Astrocyte of the hippocampus (primary cell): Measurements from ENCODE around the gene PIK3C3.

Experiments used
- DNase-seq: peaks from one replicate; pipeline ENCODE4 v3.0.0; 2011; ENCODE audit warnings: low read depth, low spot score

PIK3C3 gene

DNA sequence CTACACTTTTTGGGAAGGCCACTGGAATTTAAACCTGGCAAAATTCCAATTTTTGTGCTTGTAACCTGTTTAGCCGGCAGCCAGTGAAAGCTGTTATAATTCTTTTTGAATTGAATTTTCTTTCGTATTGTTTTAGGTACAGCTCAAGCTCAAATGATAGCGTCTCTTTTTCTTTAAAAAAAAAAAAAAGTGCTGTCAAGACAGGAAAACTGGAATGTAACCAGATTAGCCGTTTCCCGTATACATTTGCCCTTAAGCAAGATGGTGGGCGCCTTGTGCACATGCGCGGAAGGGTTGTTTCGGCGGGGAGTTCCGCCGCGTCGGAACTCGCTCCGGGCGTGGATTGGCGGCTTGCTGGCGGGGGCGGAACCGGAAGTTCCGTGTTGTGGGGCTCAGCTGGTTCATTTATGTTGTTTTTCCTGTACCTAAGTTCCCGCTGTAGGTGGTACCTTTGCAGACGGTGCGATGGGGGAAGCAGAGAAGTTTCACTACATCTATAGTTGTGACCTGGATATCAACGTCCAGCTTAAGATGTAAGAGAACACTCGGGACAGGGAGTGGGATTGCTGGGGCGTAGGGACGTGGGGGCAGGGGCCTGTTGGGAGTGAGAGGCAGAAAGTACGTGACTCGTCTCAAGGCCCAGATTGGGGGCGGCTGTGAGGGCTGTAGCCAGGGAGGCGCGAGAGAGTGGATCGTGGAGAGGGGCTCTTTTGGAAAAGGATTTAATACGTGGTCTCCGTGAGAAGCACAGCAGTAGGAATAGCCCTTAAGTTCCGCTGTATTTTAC lies at the start of gene PIK3C3:
Gene PIK3C3 (plus strand): TSS at position 408 of the 787 bp plus-strand sequence. CDS start 58 bp downstream, at position 466.
- peak; percentile 99 for DNase-seq

DNA sequence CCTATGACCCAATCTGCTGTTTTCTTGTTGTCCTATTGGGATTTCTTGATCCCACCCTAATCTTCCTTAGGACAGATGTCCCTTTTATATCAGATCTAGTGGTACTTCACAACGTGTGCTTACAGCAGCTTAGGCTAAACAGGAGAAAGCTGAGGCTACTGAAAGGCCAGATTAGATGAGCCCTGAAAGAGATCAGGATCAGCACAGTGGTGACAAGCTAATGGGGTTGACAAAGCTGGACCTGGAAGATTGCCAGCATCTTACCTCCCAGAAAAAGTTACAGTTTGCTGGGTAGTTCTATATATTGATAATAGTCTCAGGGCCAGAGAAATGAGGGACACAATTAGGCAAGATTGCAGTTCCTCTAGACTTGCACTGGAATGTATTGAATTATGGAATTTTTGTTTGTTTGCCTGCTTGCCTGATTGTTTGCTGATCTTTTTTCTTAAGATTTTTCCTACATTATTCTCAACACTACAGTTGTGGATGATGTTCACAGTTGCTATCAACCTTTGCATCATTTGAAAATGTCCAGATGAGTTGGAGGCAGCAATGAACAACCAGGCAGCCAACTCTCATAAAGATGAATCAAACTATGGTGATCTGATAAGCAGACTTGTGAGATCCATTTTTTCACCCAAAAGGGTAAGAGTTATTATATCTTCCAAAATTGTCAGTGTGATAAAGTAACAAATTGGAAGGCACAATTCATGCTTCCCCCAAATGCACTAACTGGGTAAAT lies 49.1 kb upstream of the PIK3C3 start:
- no peak for DNase-seq

DNA sequence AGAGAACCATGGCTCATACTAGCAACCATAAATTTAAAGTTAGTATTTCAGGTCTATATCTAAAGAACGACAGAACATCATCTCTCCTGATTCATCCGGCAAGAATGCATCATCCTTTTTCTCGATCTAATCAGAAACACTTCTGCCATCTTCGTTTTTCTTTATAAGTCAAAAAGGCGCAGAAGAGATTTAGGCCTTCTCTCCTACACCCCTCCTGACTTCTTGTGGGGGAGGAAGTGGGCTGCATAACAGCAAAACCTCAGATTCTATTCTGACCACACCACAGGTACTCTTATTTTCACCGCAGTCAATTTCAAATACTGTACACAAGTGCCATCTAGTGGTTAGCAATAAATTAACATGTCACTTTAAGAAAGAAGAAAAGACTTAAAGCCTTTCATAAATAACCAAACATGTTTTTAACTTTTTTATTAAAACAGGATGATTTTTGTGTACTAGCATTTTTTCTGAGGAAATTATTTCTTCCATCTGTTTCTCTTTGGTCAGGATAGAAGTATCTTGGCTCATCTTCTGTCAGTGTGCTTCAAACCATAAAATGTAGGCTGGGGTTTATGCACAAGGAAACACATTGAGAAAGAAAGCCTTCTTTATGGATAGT lies 48.4 kb upstream of the PIK3C3 start:
- peak; percentile 79 for DNase-seq

DNA sequence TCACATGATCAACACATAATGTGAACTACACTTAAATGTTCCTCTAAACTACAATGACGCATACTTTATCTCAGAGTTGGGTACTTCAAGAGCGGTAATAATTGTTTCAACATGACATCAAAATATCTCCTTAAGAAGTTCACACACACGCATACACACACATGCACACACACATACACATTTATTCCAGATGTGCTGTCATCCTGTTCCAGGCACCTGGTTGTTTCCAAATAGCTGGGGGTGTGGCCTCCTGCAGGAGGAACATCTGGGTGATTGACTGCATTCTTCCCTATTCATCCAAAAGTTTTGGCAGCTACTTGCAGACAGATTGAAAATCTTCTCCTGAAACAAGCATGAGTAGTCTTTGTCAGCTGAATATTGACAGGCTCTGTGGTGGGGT lies 37.9 kb upstream of the PIK3C3 start:
- no peak for DNase-seq

DNA sequence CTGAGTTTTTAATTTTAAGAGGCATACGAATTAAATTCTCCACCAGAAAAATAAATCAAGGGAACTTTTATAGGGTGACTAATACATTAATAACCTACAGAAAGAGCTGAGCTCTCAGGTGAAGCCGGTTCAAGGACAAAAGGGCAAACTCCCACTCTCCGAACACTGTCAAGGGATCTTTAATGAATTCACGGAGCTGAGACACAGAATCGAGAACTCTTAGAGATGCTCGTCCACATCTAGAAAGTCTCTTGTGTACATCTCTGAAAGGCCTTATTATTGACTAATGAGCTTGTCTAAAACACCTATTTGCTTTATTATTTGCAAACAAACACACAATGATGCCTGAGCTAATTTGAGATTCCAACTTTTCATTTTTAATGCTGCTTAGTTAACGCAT lies 33.3 kb upstream of the PIK3C3 start:
- no peak for DNase-seq

DNA sequence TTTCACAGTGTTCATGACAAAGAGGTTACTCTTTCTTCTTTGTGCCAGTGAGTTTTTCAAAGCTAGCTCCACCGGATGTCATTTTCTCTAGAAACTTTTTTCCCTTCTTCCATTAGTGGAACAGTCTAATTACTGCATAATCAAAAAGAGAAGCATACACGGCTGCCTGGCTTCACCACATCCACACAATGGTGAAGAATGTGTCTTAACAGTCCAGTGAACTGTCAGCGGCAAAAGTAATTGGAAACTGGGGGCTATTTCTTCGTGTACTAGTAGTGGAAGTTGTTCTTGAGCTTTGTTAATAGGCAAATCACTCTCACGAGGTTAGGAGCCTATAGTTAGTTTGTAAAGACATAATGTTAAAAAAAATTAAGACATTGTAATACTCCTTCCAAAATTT lies 32.9 kb upstream of the PIK3C3 start:
- peak; percentile 63 for DNase-seq

DNA sequence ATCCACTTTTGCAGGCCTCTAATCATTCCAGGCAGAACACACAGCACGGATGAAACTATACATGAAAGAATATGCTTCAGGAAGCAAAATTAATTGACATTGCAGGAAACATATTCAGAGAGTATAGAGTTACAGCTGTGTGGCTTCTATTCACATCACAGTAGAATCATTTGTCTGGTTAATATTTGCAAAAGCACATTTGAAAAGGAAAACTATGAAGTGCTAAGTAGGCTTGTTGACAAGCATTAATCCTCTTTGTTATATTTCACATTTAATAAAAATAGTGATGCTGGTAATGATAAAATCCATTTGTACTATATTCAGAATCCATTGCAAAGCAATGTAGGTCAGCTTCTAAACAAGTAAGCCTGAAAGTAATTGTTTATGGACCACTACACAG lies 32.2 kb upstream of the PIK3C3 start:
- no peak for DNase-seq

DNA sequence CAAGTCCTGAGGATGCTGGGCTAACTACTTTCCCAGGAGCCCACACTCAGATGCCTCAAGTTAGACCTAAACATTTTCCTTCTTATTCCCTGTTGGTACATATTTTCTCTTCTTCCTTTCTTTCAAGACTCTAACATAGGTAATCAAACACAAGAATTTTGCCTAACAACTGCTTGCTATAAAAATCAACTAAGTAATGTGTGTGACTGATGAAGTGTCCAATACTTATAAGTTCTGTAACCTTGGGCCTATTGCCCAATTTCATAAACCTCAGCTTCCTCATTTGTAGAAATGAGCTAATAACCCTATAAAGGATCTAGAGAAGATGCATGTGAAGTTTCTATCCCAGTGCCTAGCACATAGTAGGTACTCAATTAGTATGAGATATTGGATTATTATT lies 31.6 kb upstream of the PIK3C3 start:
- no peak for DNase-seq

DNA sequence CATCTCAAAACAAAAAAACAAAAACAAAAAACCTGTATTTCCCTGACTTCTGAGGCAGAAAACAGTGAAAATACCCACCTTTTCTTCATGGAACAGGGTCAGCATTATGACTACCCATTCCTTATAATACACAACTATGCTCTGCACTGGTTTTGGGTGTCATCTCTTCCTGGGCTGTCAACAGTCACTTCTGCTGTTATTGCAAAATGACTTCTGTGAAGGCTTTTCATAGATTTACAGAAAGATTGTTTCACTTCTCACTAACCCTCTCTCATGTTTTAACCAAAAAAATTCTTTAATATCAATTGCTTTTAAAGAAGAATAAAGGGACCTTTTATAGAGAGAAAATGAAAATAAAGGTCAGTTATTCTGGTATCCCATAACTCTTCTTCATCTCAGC lies 26.5 kb upstream of the PIK3C3 start:
- no peak for DNase-seq

DNA sequence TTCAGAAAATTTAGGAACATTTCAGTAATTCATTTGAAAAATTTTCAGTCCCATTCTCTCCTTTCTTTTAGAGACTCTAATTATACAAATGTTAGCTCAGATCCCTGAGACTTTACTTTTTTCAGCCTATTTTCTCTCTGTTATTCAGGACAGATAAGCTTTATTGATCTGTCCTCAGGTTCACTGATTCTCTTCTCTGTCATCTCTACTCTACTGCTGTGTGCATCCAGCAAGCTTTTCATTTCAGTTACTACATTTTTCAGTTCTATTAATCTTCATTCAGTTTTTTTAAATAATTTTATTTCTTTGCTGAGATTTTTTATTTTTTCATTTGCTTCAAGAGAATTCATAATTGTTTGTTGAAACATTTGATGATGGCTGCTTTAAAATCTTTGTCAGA lies 22.1 kb upstream of the PIK3C3 start:
- DNase-seq: no peak

DNA sequence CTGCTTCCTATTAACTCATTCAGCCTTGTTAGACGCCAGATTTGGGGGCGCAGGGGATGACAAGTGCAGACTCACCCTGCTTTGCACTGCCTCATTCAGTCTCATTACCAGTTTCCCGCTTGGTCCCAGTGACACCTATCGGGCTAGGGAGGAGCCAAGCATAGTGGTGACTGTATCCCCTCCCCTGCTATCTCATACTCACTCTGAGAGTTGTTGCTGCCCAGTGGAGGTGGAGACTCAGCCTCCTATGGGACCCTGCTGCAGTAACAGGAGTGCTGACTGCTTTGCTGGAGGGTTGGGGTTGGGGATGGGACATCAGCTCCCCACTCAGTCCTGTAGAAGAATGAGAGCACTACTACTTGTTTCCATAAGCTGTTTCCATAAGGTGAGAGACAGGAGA lies 21.3 kb upstream of the PIK3C3 start:
- no peak for DNase-seq

DNA sequence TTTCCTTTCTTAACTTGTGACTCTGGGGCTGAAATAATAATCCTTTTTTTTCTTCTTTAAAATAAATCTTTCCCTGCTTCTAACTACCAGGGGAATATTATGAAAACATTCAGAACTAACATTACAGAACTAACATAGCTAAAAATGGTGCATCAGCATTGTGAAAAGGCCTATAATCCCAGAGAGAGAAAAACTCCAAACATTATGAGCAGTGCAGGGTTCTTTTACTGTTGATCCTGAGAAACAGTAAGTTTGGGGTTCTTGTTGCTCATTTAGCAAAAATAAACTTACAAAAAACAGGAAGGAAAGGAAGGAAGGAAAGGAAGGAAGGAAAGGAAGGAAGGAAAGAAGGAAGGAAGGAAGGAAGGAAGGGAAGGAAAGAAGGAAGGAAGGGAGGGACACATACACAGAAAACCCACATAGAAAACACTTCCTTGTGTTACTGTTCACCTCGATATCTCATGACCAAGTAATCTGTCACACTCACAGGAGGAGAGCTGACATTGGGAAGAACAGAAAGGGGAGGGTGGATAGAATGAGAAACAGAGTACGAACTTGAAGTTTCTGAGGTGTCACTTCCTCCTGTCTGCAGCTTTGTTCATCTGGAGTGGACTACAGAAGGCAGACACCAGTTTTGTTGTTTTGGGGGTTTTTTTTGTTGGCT lies 18.4 kb upstream of the PIK3C3 start:
- DNase-seq: no peak

DNA sequence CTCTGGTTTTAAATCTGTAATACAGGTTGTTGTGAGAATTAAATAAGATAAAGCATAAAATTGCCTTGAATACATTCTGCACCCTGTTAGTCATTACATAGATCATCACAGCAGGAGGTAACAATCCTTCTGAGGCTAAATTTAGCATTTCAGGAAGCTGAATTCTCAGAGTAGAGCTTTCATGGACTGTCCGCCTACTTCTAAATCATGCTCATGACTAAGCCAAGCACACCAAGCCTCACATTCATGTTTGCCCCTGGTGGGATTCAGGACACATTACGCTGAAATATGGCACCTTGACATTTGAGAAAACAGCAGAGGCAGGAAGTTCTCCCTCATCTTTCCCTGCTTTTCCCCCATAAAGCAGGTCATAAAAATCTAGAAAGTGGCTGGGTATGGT lies 16.6 kb upstream of the PIK3C3 start:
- DNase-seq: peak; percentile 78

DNA sequence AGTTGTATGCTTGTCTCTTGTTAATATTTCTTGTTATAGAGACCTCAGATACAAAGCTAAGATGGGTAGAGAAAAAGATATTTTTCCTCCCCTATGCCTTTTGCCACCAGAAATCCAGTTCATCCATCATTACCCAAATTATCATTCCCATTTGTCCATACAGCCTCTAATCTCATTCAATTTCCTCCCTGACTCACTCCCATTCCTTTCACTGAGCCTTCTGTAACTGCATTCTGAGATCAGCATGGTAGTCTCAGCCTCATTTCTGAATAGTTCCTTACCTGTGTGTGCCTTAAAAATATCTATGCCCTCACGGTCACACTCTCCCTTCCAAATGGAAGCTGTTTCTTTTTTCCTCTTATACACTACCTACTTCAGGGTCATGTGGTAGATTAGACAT lies 15.7 kb upstream of the PIK3C3 start:
- peak; percentile 22 for DNase-seq

DNA sequence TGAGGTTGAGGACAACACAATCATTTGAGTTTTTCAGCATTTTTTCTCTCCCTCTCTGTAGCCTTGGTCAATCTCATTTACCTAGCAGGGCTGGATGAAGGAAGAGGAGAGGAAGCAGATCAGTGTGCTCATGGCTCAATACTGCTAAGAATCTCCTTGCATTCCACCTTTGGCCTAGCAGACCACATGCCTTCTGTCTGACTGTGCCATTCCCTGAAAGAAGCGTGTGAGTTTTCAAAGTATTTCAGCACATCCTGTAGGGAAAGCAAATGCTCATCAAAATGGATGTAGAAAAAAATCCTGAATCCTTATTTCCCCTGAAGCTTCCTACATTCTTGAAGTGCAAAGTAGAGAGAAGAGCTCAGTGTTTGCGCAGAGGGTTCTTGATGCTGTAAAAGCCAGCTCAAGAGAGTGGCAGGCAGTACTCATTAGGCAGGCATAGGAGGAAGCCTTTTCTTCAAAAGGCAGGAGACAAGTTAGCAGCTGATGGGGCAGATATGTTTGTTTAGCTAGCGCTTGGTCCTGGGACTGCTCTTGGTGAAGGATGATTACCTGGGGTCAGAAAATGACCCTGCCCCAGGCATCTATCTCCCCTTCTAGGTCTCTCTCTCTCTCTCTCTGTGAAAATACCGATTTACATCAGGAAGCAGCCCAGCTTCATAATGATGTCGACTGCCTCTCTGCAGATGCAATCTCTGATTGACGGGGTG lies 14.4 kb upstream of the PIK3C3 start:
- DNase-seq: peak; percentile 93

DNA sequence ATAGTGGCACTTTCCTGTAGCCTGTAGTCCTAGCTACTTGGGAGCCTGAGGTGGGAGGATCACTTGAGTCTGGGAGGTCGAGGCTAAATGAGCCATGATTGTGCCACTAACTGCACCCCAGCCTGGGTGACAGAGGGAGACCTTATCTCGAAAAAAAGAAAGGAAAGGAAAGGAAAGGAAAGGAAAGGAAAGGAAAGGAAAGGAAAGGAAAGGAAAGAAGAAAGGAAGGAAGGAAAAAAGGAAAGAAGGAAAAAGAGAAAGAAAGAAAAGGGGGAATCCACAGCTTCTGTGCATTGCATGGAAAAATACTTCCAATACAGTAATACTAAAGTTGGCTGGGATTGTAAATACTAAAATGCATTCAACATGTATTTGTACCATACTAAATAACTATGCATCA lies 12.8 kb upstream of the PIK3C3 start:
- DNase-seq: no peak

DNA sequence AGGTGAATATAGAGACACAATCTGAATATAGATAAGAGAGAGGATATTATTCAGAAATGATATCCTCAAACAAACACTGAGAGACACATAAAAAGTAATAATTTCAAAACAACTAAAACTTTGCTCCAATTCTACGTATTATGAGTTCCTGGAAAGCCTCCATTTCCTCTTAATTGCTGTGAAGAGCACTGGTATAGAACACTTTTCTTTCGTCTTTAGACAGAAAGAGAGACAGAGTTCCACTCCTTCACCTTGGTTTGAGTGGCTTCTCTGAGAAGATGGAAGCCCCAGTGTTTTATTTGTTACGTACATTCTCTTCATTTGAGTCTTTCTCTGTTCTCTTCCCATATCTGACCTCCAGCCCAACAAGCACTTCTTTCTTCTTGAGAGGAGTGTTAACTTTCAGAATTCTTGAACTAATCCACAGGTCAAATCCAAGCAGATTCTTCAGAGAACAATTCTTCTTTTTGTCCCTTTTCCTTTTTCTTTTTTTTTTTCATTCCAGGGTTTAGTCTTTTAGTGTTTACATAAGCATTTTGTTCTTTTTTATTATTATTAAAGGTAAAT lies 6.4 kb upstream of the PIK3C3 start:
- DNase-seq: no peak

DNA sequence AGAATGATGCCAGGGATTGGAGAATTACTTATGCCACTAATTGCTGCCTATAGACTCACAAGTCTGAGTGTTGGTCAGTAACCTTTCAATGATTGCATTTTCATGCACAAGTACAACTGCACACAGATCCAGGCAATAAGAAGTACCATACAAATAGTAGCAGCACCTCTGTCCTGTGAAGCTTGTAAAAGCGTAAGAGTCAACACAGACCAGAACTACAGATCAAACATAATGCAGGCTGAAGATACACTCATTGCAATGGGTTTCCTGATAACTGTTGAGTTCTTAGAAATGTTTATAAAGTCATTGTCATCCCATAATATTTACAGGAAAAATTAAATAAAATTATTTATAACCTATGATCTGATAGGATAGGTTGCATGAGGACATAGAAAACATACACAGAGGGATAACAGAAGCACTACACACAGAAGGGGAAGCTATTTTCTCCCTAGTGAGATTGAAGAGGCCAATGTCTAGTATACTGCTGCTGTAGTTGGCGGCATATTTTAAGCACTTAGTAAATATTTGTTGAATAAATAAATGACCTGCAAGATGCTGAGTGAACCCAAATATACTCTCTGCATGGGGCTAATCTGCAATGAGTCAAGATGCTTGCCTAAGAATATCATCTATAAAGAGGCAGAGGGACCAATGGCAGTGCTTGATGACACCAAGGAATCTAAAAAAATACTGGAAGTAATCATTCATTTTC lies 5.7 kb upstream of the PIK3C3 start:
- DNase-seq: no peak

DNA sequence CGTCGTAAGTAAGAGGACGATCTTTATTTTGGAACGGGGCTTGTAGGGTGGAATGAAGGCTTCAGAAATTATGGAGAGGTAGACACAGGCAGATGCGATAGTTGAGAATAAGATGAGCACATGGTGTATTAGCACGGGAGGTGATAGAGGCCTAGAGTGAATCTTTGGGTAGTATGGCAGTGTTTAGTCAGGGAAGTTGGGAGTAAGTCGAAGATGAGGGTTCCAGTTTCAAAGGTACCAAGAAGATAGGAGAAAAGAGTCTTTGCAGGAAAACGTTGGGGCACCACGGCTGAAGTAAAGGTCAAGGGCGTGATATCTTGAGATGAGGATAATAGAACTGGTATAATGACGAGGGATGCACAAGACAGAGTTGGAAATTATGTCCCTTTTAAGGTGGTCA lies 654 bp downstream of the PIK3C3 start:
- DNase-seq: no peak

DNA sequence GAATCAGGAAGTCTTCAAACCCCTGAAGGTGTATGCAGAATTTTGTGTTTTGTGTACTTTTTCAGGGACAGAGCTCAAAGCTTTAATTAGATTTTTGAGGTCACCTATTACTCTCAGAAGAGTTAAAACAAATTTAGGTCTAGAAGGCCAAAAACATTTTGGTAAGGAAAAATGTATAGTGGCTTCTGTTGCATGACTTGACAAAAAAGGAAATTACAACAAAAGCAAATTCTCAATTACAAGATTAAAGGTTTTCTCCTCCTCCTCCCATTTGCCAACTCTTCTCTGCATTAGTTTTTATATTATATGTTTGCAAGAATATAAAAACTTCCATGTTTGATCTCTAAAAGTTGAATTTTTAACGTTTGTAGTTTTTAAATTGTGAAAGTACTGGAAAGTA lies 4.0 kb downstream of the PIK3C3 start:
- DNase-seq: no peak
